HL-60 (cell line): Measurements from ENCODE around the gene STAG3.
"Not testable (repeated sequence)": the region's sequence is repeated elsewhere in the genome, so short reads cannot be mapped to it uniquely, and the experiment has no call there.

Experiments used
- DNase-seq, 2 experiments: peaks; one replicate each; pipeline ENCODE4 v3.0.0-alpha.2; 2010 to 2020; ENCODE audit warnings: low read depth in 1 of 2, low spot score in 1 of 2
- H3K27ac ChIP-seq: fragments of 250-450 bp; sonication (Bioruptor Pico); replicated peaks from 2 replicates; pipeline ENCODE4 v1.5.1; 2020; ENCODE audit warnings: mild to moderate bottlenecking, moderate library complexity
- H3K27me3 ChIP-seq: fragments of 250-450 bp; sonication (Bioruptor Pico); 2 replicates; pipeline ENCODE4 v1.5.1; 2021; ENCODE audit warnings: mild to moderate bottlenecking, moderate library complexity; ENCODE audit not compliant: insufficient read depth, poor library complexity, severe bottlenecking
- H3K4me3 ChIP-seq: replicated peaks from 2 replicates; pipeline ENCODE4 v1.5.1; 2011; ENCODE audit warnings: mild to moderate bottlenecking, control low read depth, low read length; ENCODE audit not compliant: insufficient read depth
- GABPA ChIP-seq: IDR thresholded peaks from 2 replicates; pipeline ENCODE4 v1.6.1; 2012; ENCODE audit warnings: low read depth
- POLR2AphosphoS5 ChIP-seq: IDR thresholded peaks from 2 replicates; pipeline ENCODE4 v1.6.1; 2012; ENCODE audit warnings: low read depth
- SPI1 ChIP-seq: IDR thresholded peaks from 2 replicates; pipeline ENCODE4 v1.6.1; 2012; ENCODE audit warnings: low read depth, mild to moderate bottlenecking, borderline replicate concordance
- TF ChIP-seq, protein P1 (sequence below): IDR thresholded peaks from 2 replicates; pipeline ENCODE4 v1.6.1; 2012; ENCODE audit warnings: low read depth; ENCODE audit not compliant: insufficient replicate concordance
- TF ChIP-seq, protein P2 (sequence below): IDR thresholded peaks from one replicate; pipeline ENCODE4 v1.5.1; 2011; ENCODE audit warnings: low read length, control low read depth, inconsistent platforms; ENCODE audit not compliant: insufficient read depth

STAG3 gene

DNA sequence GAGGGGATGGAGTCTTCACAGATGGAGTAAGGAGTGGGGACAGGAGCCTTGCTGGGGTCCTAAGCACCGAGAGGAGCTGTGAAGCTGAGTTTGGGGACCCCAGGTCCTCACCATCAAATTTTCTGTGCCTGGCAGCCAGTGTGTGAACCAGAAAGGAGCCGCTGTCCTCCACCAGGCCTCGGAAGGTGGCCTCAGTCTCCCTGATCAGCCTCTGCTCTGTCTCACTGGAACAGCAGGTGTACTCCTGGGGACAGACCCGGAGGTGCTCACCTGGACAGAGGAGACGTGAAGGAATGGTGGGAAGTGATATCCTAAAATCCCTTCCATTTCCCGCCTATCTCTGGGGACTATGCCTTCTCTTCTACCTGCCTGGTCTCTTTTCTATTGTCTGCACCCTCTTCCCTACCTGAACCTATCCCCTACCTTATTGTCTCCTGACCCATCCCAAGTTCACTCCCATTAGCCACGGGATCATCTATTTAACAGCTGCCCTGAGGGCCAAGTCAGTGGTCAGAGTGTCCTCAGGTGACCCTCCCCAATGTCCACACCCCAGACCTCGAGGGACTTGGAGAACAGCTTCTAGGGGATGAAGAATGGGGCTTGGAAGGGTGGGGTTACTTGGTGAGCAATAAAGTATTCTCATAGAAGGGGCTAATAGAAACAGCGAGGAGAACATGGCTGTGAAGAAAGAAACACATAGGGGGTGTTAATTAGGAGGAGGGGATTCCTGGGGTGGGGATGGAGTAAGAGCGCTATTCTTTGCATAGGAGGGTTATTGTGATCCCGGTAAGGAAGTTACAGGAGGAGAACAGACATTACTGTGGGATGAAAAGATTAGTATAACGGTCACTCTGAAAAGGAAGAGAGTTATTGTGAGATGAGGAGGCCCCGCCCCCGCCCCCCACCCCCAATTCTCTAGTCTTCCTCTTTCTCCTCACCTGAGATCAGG is 1.3 kb upstream of the STAG3 start:
- H3K27me3 ChIP-seq, result peaks cover 5% of the 10 kb centered on the region
- H3K27ac ChIP-seq, result no peak overlapping the region; the same call in 1 of the 2 replicates
- TF ChIP-seq SPI1 (no peak), GABPA (no peak), POLR2AphosphoS5 (no peak)
- TF ChIP-seq, protein P1, sequence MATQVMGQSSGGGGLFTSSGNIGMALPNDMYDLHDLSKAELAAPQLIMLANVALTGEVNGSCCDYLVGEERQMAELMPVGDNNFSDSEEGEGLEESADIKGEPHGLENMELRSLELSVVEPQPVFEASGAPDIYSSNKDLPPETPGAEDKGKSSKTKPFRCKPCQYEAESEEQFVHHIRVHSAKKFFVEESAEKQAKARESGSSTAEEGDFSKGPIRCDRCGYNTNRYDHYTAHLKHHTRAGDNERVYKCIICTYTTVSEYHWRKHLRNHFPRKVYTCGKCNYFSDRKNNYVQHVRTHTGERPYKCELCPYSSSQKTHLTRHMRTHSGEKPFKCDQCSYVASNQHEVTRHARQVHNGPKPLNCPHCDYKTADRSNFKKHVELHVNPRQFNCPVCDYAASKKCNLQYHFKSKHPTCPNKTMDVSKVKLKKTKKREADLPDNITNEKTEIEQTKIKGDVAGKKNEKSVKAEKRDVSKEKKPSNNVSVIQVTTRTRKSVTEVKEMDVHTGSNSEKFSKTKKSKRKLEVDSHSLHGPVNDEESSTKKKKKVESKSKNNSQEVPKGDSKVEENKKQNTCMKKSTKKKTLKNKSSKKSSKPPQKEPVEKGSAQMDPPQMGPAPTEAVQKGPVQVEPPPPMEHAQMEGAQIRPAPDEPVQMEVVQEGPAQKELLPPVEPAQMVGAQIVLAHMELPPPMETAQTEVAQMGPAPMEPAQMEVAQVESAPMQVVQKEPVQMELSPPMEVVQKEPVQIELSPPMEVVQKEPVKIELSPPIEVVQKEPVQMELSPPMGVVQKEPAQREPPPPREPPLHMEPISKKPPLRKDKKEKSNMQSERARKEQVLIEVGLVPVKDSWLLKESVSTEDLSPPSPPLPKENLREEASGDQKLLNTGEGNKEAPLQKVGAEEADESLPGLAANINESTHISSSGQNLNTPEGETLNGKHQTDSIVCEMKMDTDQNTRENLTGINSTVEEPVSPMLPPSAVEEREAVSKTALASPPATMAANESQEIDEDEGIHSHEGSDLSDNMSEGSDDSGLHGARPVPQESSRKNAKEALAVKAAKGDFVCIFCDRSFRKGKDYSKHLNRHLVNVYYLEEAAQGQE, result no peak
- TF ChIP-seq, protein P2, sequence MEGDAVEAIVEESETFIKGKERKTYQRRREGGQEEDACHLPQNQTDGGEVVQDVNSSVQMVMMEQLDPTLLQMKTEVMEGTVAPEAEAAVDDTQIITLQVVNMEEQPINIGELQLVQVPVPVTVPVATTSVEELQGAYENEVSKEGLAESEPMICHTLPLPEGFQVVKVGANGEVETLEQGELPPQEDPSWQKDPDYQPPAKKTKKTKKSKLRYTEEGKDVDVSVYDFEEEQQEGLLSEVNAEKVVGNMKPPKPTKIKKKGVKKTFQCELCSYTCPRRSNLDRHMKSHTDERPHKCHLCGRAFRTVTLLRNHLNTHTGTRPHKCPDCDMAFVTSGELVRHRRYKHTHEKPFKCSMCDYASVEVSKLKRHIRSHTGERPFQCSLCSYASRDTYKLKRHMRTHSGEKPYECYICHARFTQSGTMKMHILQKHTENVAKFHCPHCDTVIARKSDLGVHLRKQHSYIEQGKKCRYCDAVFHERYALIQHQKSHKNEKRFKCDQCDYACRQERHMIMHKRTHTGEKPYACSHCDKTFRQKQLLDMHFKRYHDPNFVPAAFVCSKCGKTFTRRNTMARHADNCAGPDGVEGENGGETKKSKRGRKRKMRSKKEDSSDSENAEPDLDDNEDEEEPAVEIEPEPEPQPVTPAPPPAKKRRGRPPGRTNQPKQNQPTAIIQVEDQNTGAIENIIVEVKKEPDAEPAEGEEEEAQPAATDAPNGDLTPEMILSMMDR, result no peak
- peak overlapping the region; percentile 53 for H3K4me3 ChIP-seq
- DNase-seq, result peak in 1 of 2 experiments; percentile 18

DNA sequence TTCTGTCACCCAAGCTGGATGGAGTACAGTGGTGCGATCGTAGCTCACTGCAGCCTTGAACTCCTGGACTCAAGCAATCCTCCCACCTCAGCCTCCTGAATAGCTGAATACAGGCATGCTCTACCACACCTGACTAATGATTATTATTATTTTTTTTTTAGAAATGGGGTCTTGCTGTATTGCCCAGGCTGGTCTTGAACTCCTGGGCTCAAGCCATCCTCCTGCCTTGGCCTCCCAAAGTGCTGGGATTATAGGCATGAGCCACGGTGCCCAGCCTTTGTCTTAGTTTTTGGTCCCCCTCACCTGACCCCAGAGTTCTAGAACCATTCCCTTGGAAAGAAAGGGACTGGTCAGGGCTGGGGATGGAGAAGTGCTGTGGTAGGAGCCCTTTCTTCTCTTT is 2.4 kb downstream of the STAG3 start:
- H3K27me3 ChIP-seq, H3K4me3 ChIP-seq, H3K27ac ChIP-seq, DNase-seq: not testable (repeated sequence)

DNA sequence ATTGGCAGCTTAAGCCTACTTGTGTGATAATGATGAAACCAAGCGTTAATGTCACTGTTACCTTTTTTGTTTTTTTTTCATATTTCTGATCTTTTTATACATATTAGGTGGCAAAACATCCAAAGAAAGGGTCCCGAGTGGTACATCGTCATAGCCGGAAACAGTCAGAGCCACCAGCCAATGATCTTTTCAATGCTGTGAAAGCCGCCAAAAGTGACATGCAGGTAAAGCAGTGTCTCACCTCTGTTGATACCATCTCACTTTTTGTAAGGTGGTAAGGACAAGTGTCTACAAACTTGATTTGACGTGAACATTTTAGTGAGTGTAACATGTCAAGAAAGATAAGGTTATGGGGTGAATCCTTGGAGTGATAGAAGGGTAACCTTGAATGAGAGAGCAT is 4.9 kb downstream of the STAG3 start:
- H3K27ac ChIP-seq, DNase-seq: not testable (repeated sequence)

DNA sequence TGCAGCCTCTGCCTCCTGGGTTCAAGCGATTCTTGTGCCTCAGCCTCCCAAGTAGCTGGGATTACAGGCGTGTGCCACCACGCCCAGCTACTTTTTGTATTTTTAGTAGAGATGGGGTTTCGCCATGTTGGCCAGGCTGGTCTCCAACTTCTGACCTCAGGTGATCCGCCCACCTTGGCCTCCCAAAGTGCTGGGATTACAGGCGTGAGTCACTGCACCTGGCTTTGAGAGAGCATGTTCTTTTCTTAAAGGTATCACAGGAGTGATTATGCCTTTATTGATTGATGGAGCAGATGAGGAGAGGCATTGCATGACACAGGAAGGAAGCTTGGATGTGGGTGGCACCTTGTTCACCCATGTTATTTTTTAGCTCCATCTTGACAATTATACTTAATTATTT is 5.4 kb downstream of the STAG3 start:
- not testable (repeated sequence) for DNase-seq, H3K4me3 ChIP-seq, H3K27me3 ChIP-seq, H3K27ac ChIP-seq

More for the DNA sequence above, 4.9 kb downstream of the STAG3 start:
- H3K27me3 ChIP-seq, H3K4me3 ChIP-seq: not testable (repeated sequence)

DNA sequence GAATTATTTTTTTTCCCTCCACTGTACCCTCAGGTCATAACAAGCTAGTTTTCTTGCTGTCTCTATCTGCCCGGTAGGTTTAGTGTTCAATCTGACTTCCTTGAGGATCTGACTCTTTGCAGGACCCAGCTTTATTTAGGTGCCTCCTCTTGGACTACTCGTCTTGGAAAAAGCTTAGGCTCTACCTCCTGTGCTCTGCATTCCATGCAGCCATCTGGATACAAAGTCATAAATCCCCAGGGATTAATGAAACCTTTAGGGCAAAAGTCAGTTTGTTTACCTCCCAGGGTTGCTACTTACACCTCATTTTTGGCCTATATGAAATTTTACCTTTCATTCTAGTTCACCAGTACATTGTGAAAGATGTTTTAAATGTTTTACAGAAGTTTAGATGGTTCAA is 8.0 kb downstream of the STAG3 start:
- no peak overlapping the region for H3K4me3 ChIP-seq
- no peak for TF ChIP-seq POLR2AphosphoS5
- no peak for TF ChIP-seq GABPA
- TF ChIP-seq, protein P1, result no peak
- TF ChIP-seq, protein P2, result no peak
- TF ChIP-seq SPI1, result no peak
- H3K27me3 ChIP-seq, result no peaks in the 10 kb centered on the region
- no peak for DNase-seq
- H3K27ac ChIP-seq, result no peak overlapping the region
